Stimulated activated CD4-positive, alpha-beta T cell treated with anti-CD3 and anti-CD28 coated beads, Interleukin-2, amount 100 ng/mL, for 4 hours (primary cell): Measurements from ENCODE around the gene KATNAL1.

Source experiments
- DNase-seq: peaks from one replicate; pipeline ENCODE4 v3.0.0-alpha.2; 2020; ENCODE audit warnings: low read depth

KATNAL1 gene

DNA sequence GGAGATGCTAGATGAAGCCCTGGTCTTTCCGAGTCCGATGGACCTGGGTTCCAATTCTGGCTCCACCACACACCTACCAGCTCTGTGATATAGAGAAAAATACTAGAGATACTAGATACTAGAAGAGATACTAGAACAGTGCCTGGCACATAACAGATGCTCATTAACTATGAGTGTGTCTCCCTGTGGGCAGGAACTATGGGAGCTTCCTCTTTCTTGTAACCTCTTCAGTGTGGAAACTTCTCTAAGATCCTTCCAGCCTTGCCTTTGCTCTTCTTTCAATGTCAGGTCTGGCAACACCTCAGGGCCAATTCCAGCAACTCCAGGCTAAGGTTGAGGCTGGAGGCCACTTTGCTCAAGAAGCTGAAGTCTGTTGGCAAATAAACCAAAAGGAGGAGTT lies 143.9 kb downstream of the KATNAL1 start:
- DNase-seq, result no peak

DNA sequence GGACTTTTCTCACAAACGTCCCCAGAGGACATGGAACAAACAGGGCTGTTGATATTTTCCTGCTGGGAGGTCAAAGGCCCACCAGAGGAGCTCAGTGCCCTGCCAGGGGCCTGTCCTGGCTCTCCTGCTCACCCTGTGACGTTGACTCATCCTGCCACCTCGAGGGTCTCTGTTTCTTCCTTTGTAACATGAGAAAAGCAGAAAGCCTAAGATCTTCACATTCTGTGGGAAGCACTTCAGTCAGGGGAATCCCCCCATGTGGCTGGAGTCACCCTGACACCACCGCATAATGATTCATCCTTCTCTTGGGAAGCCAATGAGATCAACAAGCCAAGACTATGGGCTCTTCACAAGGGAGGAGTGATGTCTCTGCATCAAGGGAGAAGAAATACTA lies 147.9 kb downstream of the KATNAL1 start:
- no peak for DNase-seq

DNA sequence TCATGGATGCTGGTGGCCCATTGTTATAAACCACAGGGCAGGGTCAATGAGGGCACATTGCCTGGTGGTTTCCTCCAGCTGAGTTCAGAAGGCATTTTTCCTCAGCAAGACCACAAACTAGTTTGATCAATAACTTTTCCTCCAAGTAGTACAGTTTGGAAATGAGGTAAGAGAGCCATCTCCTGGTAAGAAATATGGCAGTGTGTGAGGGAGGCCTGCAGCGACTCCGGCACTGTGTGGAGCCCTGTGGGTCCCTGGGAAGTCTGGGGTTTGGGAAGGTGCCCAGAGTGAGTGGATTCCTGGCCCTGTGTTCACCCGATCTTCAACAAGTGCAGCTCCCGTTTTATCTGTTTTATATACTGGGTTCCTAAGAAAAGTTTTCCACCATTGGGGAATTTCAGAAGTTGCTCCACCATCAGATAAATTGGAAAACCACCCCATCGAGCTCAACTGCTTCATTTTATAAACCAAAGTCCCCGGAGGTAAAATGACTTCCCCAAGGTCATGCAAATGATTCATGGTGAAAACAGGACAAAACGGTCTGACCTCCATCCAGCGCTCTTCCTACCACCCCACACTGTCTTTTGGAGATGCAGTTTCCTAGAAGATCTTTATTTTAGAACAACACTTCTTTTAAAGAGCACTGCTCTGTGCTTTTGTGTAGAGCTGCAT lies 148.4 kb downstream of the KATNAL1 start:
- no peak for DNase-seq

DNA sequence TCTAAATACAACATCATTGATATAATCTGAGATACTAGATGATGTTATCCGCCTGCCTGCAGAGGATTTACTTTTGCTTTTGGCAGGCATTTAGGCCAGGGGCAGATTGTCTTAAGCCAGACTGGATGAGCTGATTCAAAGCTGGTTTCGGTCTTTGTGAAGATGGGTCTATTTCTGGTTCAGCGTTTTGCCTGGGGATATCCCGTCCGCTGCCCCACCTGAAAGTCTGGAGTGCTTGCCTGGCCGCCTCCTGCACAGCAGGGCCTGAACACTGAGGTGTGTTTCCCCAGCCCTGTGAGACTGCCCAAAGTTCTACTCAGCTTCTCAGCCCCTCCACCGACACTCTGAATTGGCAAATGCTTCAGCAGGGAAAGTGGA lies 149.7 kb downstream of the KATNAL1 start:
- no peak for DNase-seq

DNA sequence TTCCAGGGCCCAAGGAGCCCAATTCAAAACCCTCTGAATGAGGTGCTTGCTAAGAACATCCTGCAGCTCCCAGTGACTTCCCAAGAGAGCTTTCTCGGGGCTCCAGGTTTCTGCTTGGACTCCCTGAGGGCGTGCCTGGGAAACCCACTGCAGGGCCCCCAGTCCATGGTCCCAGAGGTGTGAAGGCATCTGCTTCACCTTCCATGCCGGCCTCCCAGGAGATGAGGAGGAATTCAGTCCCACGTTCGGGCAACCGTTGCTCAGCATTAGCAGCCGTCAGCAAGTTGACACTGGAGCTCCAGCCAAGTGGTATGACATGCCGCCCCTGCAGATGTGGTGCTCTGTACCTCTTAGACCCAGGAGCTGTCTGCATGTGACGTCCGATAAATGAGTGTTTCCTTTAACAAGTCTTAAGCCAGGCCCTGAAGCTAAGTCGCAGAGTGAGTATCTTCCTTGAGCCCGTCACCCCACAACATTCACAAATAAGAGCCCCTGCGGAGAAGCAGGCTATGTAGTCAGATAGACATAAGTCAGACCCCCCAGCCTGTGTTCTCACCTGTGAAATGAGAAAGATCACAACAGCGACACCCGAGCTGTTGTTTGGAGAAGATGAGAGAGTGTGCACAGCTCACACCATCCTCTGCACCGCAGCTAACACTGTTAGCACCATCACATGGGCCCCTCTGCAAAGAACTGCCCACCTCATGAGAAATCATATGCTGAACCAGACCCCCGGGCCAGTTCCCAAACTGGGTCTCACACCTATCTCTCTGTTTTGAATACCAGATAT lies 150.3 kb downstream of the KATNAL1 start:
- DNase-seq, result no peak

DNA sequence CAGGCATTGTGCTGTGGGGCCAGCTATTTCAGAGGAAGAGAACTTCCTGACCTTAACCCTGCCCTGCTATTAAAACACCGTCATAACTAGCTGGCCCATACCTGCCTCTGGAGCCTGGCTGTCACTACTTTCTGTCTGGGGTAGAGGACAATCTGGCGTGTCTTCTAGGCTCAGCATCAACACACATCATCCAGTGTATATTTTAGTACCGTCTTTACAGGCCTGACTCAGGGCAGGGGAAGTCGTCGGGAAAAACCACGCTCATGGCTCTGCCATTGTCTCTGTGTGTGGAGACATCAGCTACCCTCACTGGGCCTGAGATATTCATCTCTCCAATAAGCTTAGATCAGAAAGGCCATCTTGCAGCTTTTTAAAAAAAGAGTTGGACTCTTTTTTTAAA lies 151.1 kb downstream of the KATNAL1 start:
- no peak for DNase-seq

DNA sequence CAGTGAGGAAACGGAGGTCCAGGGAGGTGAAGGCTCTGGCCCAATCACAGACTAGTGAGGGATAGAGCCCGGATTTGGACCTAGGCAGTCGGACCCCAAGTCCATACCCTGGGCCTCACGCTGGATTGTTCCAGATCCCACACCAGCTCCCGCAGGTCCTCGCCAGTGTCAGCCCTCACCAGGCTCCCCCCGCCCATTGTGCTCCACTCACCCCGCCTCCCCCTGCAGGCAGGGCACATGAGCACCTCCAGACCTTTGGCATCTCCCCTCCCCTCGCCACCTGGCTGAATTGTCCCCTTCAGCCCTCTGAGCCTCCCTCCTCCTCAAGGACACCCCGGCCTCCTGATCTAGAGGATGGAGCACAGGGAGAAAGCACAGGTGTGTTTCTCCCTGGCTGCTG lies 152.4 kb downstream of the KATNAL1 start:
- DNase-seq, result no peak

DNA sequence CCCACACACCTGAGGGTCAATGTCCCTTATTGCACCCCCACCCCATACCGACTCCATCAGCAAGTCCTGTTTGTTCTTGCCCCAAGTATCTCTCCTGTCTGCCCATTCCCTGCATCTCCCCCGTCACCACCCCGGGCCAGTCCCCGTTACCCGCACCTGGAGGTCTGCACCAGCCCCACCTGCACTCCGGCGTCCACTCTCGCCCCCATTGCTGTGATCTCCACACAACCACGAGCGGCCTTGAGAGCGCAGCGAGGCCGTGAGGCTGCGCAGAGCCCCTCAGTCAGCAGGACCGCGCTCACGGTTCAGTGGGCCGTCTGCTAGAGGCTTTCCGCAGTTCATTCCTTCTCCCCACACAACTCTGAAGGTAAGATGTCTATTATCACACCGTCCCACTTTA lies 152.8 kb downstream of the KATNAL1 start:
- DNase-seq, result no peak

DNA sequence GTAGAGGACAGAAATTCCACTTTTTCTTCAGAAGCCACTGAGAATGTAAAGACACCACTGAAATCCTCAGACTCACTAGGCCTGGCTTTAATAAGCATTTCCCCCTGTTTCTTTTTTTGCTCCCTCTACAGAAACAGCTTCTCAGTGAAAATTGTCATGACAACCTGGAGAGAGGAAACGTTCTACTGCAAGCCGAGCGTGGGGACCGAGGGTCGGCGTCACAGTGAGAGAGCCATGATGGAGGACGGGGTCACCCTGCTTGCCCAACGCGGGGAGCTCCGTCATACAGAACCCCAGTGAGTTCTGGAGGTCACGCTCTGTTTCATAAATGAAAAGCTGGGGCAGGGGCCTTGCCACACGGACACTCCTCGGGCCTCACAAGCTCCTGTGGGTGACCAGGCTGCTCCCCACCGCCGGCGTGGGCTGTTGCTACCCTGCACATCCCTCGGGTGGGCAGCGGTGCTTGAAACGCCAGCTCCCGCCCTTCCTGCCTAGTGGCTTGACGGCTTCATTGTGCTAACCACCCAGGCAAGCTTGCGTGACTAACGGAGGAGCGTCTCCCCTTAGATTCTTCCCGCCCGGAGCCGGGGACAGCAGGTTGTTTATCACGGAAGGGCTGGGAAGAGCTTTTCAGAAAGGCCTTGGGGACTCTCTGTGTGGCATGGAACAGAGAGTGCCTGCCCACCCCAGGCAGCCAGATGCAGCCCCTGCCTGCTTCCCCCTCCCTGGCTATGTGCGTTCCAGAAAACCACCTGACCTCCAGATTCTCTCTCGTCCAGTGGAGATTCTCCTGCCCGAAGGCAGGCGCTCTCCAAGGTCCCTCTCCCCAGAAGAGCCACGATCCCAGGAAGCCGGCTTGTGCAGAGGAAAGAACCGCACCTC lies 153.6 kb downstream of the KATNAL1 start:
- no peak for DNase-seq
